Astrocyte of the spinal cord (primary cell): ENCODE results near the gene PRKCE.

Experiments
- DNase-seq: peaks from one replicate; pipeline ENCODE4 v3.0.0; 2011; ENCODE audit warnings: low read depth, low spot score
- H3K4me3 ChIP-seq: 2 replicates; pipeline ENCODE4 v1.5.1; 2011; ENCODE audit warnings: low read depth, mild to moderate bottlenecking, low read length, moderate library complexity
- in situ Hi-C: cut with HindIII; loops from 2 replicates; pipeline ENCODE4 v1.10.0; 2017; ENCODE audit warnings: low sequenced_read_pairs
- TF ChIP-seq, protein P1 (sequence below): IDR thresholded peaks from 2 replicates; pipeline ENCODE4 v1.5.1; 2012; ENCODE audit warnings: low read depth, mild to moderate bottlenecking, low read length, inconsistent platforms

The PRKCE gene

DNA sequence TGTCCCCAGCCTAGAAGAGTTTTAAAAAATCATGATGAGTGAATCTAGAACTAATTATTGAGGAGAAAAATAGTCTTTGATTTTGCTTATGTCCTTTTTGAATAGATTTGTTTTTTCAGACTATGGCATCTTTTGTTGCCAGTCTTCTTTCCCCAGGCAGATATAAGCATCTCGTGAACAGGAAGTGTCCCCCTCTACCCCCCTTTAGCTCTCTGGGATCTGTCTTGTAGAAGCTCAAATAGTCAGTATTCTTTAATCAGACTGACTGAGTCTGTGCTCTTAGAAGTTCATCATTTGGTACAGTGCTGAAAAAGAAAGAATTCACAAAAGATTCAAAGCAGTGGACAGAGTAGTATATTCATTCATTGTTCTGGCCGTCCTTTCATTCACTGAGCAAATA is 10.4 kb downstream of the PRKCE start:
- no peak overlapping the region for H3K4me3 ChIP-seq
- no peak for DNase-seq
- in situ Hi-C loops = no loop called here
- TF ChIP-seq, protein P1, sequence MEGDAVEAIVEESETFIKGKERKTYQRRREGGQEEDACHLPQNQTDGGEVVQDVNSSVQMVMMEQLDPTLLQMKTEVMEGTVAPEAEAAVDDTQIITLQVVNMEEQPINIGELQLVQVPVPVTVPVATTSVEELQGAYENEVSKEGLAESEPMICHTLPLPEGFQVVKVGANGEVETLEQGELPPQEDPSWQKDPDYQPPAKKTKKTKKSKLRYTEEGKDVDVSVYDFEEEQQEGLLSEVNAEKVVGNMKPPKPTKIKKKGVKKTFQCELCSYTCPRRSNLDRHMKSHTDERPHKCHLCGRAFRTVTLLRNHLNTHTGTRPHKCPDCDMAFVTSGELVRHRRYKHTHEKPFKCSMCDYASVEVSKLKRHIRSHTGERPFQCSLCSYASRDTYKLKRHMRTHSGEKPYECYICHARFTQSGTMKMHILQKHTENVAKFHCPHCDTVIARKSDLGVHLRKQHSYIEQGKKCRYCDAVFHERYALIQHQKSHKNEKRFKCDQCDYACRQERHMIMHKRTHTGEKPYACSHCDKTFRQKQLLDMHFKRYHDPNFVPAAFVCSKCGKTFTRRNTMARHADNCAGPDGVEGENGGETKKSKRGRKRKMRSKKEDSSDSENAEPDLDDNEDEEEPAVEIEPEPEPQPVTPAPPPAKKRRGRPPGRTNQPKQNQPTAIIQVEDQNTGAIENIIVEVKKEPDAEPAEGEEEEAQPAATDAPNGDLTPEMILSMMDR = no peak

DNA sequence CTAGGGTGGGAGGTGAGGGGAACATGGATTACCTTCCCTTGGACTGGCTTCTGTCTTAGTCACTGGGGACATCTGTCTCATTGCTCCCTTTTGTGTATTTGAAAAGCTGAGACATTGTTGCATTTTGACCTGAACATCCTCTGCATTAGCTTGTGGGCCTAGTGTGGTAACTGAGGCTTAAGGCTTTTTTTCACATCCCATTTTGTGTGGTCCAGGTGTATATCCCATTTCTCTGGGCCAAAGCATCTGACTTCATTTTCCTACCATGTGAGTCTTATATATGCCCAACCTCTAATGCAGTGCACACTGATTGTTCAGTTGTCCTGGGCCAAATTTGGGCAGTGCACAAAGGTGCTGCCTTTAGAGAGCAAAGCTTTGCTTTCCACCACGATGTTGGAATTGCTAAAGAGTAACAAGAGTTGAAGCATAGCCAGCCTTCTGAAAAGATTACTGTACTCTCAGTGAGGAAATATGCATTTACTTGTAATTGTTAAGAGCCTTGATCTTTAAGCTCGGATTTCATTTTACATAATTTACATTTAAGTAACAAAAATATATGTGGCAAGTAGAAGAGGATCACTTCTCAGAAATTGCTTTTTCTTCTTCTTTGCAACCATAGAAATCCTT is 13.3 kb downstream of the PRKCE start:
- no peak overlapping the region for H3K4me3 ChIP-seq
- in situ Hi-C loops = no loop called here
- no peak for DNase-seq
- TF ChIP-seq, protein P1 = no peak

DNA sequence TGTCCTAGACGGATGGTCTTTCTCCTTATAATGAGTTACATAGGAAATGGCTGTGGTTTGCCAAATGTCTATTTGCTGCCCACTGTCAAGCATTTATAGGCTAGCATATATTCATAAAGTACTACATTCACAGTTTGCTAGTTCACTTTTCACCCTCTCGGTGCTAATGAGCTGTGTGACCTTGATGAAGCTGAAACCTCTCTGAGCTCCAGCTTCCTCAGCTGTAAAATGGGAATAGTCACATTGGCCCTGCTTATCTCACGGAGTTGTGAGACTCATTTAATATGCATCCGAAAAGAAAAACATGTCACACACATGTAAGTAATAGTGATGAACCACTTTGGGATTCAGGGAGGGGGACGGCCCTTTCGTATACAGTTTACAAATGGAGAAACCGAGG is 17.0 kb downstream of the PRKCE start:
- TF ChIP-seq, protein P1 = no peak
- H3K4me3 ChIP-seq = no peak overlapping the region
- DNase-seq = no peak

DNA sequence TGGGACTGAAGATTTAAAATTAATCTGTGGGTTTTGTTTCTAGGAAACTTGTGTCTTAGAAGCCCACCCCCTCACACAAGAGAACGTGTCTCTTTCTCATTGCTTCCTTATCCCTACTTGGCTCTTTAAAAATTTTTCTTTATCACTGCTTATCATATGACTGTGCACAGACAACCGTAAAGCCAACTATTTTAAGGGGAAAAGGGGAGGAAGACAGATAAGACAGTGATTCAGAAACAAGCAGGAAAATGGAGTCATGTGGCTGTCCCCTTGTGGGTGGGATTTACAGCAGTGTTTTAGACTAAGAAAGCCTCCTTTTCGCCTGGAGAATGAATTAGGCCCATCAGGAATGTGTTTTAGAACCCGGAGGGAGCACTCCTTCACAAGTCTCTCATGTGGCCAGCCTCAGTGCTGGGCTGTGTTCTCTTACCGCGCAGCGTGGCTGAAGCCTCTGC is 17.6 kb downstream of the PRKCE start:
- no peak overlapping the region for H3K4me3 ChIP-seq
- DNase-seq = no peak
- in situ Hi-C loops = no loop called here
- TF ChIP-seq, protein P1 = no peak

More for the DNA sequence above, 17.0 kb downstream of the PRKCE start:
- in situ Hi-C loops = no loop called here

DNA sequence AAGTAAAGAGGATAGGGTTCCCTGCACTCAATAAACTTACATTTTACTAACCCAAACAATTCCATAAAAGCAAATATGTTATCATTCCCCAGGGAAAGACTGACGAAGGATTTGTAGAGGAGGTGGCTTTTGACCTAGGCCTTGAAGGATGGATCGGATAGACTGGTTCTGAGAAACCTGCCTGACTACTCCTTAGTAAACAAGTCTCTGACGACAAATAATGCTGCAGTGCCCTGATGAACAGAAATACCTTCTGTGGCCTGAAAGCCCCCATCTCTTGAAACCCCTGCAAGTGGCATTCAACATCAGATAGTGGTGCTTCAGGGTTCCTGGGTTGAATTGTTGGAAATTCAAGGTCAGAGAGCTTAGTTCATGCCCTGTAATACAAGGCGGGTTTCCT is 19.2 kb downstream of the PRKCE start:
- no peak overlapping the region for H3K4me3 ChIP-seq
- in situ Hi-C loops = no loop called here
- TF ChIP-seq, protein P1 = no peak
- DNase-seq = no peak

DNA sequence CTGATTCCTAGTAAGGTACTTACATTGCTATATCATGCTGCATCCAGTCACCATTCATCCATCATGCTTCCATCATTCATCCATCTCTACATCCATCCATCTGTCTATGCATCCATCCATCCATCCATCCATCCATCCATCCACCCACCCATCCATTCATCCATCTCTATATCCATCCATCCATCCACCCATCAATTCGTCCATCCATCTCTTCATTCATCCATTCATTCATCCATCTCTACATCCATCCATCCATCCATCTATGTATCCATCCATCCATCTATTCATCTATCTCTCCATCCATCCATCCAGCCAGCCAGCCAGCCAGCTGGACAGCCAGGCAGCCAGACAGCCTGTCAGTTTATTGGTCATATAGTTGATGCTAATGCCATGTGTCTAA is 20.7 kb downstream of the PRKCE start:
- TF ChIP-seq, protein P1 = no peak
- no peak for DNase-seq
- in situ Hi-C loops = no loop called here
- no peak overlapping the region for H3K4me3 ChIP-seq
